HepG2 (cell line): ENCODE data around the gene TAS1R1. TPM values are rescaled to one million over a fixed set of nuclear protein-coding genes. Genes with fewer than 3 reads are reported as not detected.

Experiments used
- GLMP ChIP-seq: sonication (generic); formaldehyde crosslinking; IDR thresholded peaks from 2 replicates; pipeline ENCODE4 v1.9.0; 2021; ENCODE audit warnings: missing genetic modification reagents, mild to moderate bottlenecking, borderline replicate concordance
- HNF4G ChIP-seq, 2 experiments: sonication (generic) in 1 of 2; formaldehyde crosslinking in 1 of 2; IDR thresholded peaks; 2 replicates each; pipeline versions ENCODE4 v1.4.0 to v1.6.1; 2011 to 2020; ENCODE audit warnings: borderline replicate concordance in 2 of 2, low read depth in 2 of 2, mild to moderate bottlenecking in 2 of 2, low read length in 1 of 2, missing genetic modification reagents in 1 of 2, moderate library complexity in 1 of 2
- IRF9 ChIP-seq: sonication (generic); formaldehyde crosslinking; IDR thresholded peaks from 2 replicates; pipeline ENCODE4 v1.8.0; 2022; ENCODE audit warnings: missing genetic modification reagents, mild to moderate bottlenecking, borderline replicate concordance
- IRX3 ChIP-seq: sonication (generic); formaldehyde crosslinking; IDR thresholded peaks from 2 replicates; pipeline ENCODE4 v1.8.1; 2023; ENCODE audit warnings: mild to moderate bottlenecking, low read depth, missing genetic modification reagents, borderline replicate concordance
- NR2C2 ChIP-seq: sonication (generic); formaldehyde crosslinking; IDR thresholded peaks from 2 replicates; pipeline ENCODE4 v1.4.0; 2020; ENCODE audit warnings: missing genetic modification reagents, mild to moderate bottlenecking, moderate library complexity, borderline replicate concordance
- ZC3H4 ChIP-seq: sonication (generic); formaldehyde crosslinking; IDR thresholded peaks from 2 replicates; pipeline ENCODE4 v1.4.0; 2020; ENCODE audit warnings: missing genetic modification reagents, borderline replicate concordance
- ZFP37 ChIP-seq: sonication (generic); formaldehyde crosslinking; IDR thresholded peaks from 2 replicates; pipeline ENCODE4 v1.4.0; 2020; ENCODE audit warnings: missing genetic modification reagents, borderline replicate concordance
- ZNF260 ChIP-seq: sonication (generic); formaldehyde crosslinking; IDR thresholded peaks from 2 replicates; pipeline ENCODE4 v1.4.0; 2020; ENCODE audit warnings: missing genetic modification reagents, low read depth, mild to moderate bottlenecking, borderline replicate concordance
- ZNF318 ChIP-seq: sonication (generic); formaldehyde crosslinking; IDR thresholded peaks from 2 replicates; pipeline ENCODE4 v1.4.0; 2020; ENCODE audit warnings: mild to moderate bottlenecking, missing genetic modification reagents
- ZNF557 ChIP-seq: sonication (generic); formaldehyde crosslinking; IDR thresholded peaks from 2 replicates; pipeline ENCODE4 v1.4.0; 2020; ENCODE audit warnings: missing genetic modification reagents
- ZNF780A ChIP-seq: sonication (generic); formaldehyde crosslinking; IDR thresholded peaks from 2 replicates; pipeline ENCODE4 v1.8.0; 2022; ENCODE audit warnings: mild to moderate bottlenecking, missing genetic modification reagents, moderate library complexity
- polyA plus RNA-seq, 8 experiments: library from polyadenylated mRNA; depleted of rRNA in 3 of 8; stranded (reverse) in 7 of 8; unstranded in 1 of 8; fragments of >200 nt; fragmentation: Illumina TruSeq in 4 of 8; extraction: Trizol in 4 of 8; gene quantifications; 2 replicates each; pipeline versions ENCODE4 v1.2.1 to v1.2.3, GENCODE V29; 2011 to 2016; ENCODE audit warnings: low read depth in 4 of 8, missing spikeins in 1 of 8, mixed read lengths in 1 of 8; ENCODE audit not compliant: insufficient read depth in 1 of 8
- total RNA-seq, 5 experiments: library from RNA; depleted of rRNA; stranded (reverse); fragments of >200 nt; fragmentation: Illumina TruSeq; extraction: Trizol; gene quantifications; 2 replicates each; pipeline ENCODE4 v1.2.3, GENCODE V29; 2016; ENCODE audit warnings: low read depth in 1 of 5
- TF ChIP-seq, protein P1 (sequence below): sonication (generic); formaldehyde crosslinking; IDR thresholded peaks from 2 replicates; pipeline ENCODE4 v1.4.0; 2020; ENCODE audit warnings: missing genetic modification reagents
- TF ChIP-seq, protein P2 (sequence below): sonication (generic); formaldehyde crosslinking; IDR thresholded peaks from 2 replicates; pipeline ENCODE4 v1.4.0; 2020; ENCODE audit warnings: missing genetic modification reagents

The TAS1R1 gene
- total and polyA plus RNA-seq, 2 of the 13 experiments (the other 11 are each of a cell fraction or from before 2014, with no cell fraction given), result 1.4 to 1.6 TPM

DNA sequence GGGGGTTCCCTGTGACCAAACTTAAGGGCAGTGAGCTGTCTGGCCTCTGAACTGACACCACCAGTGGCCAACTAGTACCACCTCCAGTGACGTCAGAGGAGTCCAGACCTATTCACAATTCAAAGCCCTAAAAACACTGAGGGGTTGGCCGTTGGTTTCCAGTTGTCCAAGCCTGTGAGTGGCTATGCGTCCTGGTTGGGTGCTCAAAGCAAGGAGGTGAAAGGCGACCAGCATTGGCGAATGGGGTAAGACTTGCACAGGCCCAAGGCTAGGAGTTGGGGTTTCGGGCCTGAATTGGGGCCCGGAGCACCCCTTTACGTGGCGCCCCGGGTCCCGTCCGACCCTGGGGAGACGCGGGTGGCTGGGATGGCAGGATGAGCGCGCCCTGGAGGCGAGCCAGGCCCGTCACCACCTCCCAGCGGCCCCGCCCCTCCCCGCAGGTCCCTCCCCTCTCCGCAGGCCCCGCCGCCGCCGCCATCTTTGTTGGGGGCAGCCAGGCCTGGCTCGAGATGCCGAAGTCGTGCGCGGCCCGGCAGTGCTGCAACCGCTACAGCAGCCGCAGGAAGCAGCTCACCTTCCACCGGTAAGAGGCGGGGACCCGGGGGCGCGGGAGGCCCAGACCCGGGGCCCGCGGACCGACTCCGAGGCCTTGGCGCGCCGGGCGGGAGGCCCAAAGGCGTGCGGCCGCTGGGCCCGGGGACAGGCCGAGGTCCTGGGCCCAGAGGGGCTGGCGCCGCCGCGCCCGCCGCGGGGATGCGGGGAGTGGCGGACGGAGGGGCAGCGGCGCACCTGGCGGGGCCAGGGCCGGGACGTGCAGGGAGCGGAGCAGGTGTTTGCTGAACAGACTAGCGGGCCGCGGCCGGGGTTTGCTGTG is 69.8 kb downstream of the TAS1R1 start, which contains the start of gene THAP3 (continued):
- TF ChIP-seq IRX3, result no peak
- TF ChIP-seq, protein P1, sequence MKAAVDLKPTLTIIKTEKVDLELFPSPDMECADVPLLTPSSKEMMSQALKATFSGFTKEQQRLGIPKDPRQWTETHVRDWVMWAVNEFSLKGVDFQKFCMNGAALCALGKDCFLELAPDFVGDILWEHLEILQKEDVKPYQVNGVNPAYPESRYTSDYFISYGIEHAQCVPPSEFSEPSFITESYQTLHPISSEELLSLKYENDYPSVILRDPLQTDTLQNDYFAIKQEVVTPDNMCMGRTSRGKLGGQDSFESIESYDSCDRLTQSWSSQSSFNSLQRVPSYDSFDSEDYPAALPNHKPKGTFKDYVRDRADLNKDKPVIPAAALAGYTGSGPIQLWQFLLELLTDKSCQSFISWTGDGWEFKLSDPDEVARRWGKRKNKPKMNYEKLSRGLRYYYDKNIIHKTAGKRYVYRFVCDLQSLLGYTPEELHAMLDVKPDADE (CRISPR knock-in tag), result no peak
- no peak for TF ChIP-seq GLMP (CRISPR knock-in tag)
- no peak; the same call in 1 of the 2 replicates for TF ChIP-seq IRF9 (CRISPR knock-in tag)
- 0 out of 2 replicates have a peak, but pooled peaks have one; percentile 63 for TF ChIP-seq ZNF557 (CRISPR knock-in tag)
- TF ChIP-seq NR2C2 (CRISPR knock-in tag), result peak; percentile 37; the same call in 1 of the 2 replicates
- TF ChIP-seq ZC3H4, result no peak
- TF ChIP-seq ZNF318 (CRISPR knock-in tag), result no peak
- no peak for TF ChIP-seq HNF4G (IDR thresholded peaks at IDR 0.05; ENCODE audit: borderline replicate concordance, low read depth, low read length)
- TF ChIP-seq HNF4G (CRISPR knock-in tag; IDR thresholded peaks at IDR 0.05; ENCODE audit: borderline replicate concordance, low read depth), result 0 out of 2 replicates have a peak, but pooled peaks have one; percentile 32
- TF ChIP-seq ZFP37 (CRISPR knock-in tag), result no peak
- no peak for TF ChIP-seq ZNF260 (CRISPR knock-in tag)
- TF ChIP-seq, protein P2, sequence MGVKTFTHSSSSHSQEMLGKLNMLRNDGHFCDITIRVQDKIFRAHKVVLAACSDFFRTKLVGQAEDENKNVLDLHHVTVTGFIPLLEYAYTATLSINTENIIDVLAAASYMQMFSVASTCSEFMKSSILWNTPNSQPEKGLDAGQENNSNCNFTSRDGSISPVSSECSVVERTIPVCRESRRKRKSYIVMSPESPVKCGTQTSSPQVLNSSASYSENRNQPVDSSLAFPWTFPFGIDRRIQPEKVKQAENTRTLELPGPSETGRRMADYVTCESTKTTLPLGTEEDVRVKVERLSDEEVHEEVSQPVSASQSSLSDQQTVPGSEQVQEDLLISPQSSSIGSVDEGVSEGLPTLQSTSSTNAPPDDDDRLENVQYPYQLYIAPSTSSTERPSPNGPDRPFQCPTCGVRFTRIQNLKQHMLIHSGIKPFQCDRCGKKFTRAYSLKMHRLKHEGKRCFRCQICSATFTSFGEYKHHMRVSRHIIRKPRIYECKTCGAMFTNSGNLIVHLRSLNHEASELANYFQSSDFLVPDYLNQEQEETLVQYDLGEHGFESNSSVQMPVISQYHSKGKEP (CRISPR knock-in tag), result no peak
- no peak for TF ChIP-seq ZNF780A (CRISPR knock-in tag)
